ENCODE data around the gene AKT3.
"Not testable (repeated sequence)": the region's sequence is repeated elsewhere in the genome, so short reads cannot be mapped to it uniquely, and the experiment has no call there.

Gene AKT3

GRCh38 chr1:243663651-243664050 is 186.4 kb downstream of the AKT3 start:
- DNase-seq: no peak
- intact Hi-C loops (cut with DNase I): no loop called here

GRCh38 chr1:243662169-243662568 is 187.9 kb downstream of the AKT3 start:
- DNase-seq; intact Hi-C loops (cut with DNase I): not testable (repeated sequence)

- intact Hi-C loops (cut with DNase I): no loop called here
- DNase-seq: no peak
Observed at GRCh38 chr1:243658594-243659105, 191.4 kb downstream of the AKT3 start.

- DNase-seq: no peak
- intact Hi-C loops (cut with DNase I): no loop called here
Observed at GRCh38 chr1:243657793-243658192, 192.2 kb downstream of the AKT3 start.

- DNase-seq; intact Hi-C loops (cut with DNase I): not testable (repeated sequence)
Observed at GRCh38 chr1:243649530-243649929, 200.5 kb downstream of the AKT3 start.

GRCh38 chr1:243646841-243647240 is 203.2 kb downstream of the AKT3 start:
- intact Hi-C loops (cut with DNase I): no loop called here

GRCh38 chr1:243645281-243645680 is 204.8 kb downstream of the AKT3 start:
- no peak for DNase-seq
- intact Hi-C loops (cut with DNase I): no loop called here

More at GRCh38 chr1:243646841-243647240, 203.2 kb downstream of the AKT3 start:
- DNase-seq: no peak

- intact Hi-C loops (cut with DNase I): no loop called here
- no peak for DNase-seq
Observed at GRCh38 chr1:243642936-243643335, 207.1 kb downstream of the AKT3 start.

GRCh38 chr1:243639027-243639658 is 210.9 kb downstream of the AKT3 start:
- no peak for DNase-seq
- intact Hi-C loops (cut with DNase I): no loop called here

GRCh38 chr1:243638186-243638585 is 211.9 kb downstream of the AKT3 start:
- intact Hi-C loops (cut with DNase I): no loop called here
- no peak for DNase-seq

GRCh38 chr1:243628476-243628907 is 221.6 kb downstream of the AKT3 start:
- intact Hi-C loops (cut with DNase I): no loop called here
- DNase-seq: peak in 1 of 42 donors; percentile 3

- intact Hi-C loops (cut with DNase I): no loop called here
- no peak for DNase-seq
Observed at GRCh38 chr1:243623841-243624240, 226.2 kb downstream of the AKT3 start.

GRCh38 chr1:243621973-243622372 is 228.1 kb downstream of the AKT3 start:
- intact Hi-C loops (cut with DNase I): no loop called here
- no peak for DNase-seq

GRCh38 chr1:243620096-243620495 is 229.9 kb downstream of the AKT3 start:
- no peak for DNase-seq
- intact Hi-C loops (cut with DNase I): no loop called here

GRCh38 chr1:243609698-243610097 is 240.3 kb downstream of the AKT3 start:
- DNase-seq: no peak
- intact Hi-C loops (cut with DNase I): no loop called here

- intact Hi-C loops (cut with DNase I): no loop called here
Observed at GRCh38 chr1:243605604-243606003, 244.4 kb downstream of the AKT3 start.

GRCh38 chr1:243601720-243602119 is 248.3 kb downstream of the AKT3 start:
- intact Hi-C loops (cut with DNase I): no loop called here
- DNase-seq: no peak

More at GRCh38 chr1:243605604-243606003, 244.4 kb downstream of the AKT3 start:
- no peak for DNase-seq

- intact Hi-C loops (cut with DNase I): no loop called here
- peak in 30 of 42 donors; percentile 6 to 82 (median 45) for DNase-seq
Observed at GRCh38 chr1:243598433-243598832, 251.6 kb downstream of the AKT3 start.

- no peak for DNase-seq
- intact Hi-C loops (cut with DNase I): no loop called here
Observed at GRCh38 chr1:243597383-243597782, 252.7 kb downstream of the AKT3 start.

GRCh38 chr1:243596431-243597062 is 253.5 kb downstream of the AKT3 start:
- intact Hi-C loops (cut with DNase I): no loop called here
- DNase-seq: no peak

All from head of caudate nucleus (tissue), 42 donors.